HG03280 (cell line): ENCODE data around the gene PBX4.

Experiments used
- ATAC-seq: cut with Tn5 transposase; IDR thresholded peaks from one replicate; pipeline ENCODE4 v1.9.1; 2021; ENCODE audit warnings: mild to moderate bottlenecking, moderate library complexity; ENCODE audit not compliant: unreplicated experiment

Gene PBX4

DNA sequence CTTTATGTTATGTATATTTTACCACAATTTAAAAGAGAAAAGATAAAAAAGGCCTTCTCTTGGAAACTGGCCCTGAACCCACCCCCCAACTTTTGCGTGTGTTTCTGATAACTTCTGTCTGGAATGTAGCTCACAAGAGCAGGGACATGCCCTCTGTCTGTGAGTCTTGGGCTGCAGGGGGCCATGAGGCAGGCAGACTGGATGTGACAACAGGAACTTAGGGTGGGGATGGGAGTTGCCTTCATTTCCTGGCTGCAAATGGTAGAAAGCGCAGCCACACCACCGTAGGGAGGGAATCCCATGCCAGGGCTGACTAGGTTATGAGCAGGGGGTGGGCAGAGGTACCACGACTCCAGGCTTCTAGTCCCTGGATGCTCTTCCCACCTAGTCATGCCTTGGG, 58.6 kb downstream of the PBX4 start:
- ATAC-seq: no peak

DNA sequence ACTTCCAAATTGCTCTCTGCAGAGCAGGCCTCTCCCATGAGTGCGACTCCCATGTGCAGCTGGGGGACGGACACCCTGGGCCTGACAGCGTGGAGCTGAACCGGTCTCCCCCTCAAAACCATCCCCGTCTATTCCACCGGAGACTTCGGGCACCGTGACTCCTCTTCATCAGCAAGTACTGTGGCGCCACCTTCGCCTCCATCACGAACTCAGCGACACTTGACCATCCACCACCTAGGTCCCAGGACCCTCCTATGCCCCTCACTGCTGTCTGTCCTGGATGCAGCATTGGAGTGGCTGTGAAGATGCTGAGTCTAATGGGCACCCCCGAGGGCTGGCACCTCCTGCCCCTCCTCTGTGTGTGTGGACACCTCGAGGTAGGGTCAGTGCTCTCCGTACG, 59.9 kb downstream of the PBX4 start:
- ATAC-seq: no peak

GRCh38 chr19:19558055-19558454, 60.4 kb downstream of the PBX4 start:
- no peak for ATAC-seq

DNA sequence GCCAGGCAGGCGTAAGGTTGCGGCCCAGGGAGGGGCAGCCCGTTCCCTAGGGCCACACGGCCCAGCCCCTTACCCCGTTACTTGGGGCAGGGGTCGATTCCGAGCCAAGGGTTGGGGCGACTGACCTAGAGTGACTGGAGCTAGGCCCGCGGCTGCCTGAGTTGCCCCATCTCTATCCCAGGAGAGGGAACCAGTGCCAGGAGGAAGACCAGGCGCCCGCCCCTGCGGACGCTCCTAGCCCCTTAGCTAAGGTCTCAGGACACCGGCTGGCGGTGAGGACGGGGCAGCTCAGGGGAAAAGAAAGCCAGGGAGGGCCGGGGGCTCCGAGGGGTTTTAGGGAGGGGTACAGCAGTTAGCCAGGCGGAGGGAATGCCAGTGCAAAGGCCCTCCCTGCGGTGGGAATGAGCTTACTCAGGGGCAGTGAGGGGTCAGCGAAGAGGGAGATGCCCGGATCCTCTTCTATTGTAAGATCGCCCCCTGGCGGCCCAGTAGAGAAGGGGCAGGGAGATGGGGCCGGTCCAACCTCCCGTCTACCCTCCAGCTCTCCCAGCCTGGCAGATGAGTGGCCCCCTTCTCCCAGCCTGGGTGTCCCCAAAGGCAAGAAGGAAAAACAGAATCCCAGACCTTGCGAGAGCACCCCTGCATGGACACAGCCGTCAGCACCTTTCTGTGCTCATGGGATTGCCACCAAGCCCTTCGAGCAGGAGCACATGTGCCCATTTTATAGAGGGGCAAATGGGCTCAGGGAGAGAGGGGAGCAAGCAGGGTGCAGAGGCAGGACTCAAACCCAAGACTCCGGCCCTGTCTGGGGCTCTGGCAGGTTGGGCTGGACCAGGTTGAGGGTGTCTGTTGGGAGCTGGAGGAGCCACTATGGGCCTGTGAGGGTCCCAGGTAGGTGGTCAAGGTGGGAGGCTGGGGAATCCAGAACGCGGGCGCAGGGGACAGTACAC, 64.1 kb downstream of the PBX4 start:
- no peak for ATAC-seq

DNA sequence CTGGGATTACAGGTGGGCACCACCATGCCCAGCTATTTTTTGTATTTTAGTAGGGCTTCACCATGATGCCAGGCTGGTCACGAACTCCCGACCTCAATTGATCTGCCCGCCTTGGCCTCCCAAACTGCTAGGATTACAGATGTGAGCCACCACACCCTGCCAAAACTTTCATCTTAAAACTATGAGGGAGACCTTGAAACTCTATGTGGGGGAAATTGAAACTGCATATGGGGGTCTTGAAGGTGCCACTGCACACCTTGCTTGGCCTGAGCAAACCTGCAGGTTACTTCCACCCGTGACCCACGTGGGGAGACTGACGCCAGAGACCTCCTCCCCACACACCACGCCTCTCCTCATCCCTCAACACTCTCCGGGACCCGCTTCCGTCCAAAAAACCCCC, 64.8 kb downstream of the PBX4 start:
- ATAC-seq: no peak

DNA sequence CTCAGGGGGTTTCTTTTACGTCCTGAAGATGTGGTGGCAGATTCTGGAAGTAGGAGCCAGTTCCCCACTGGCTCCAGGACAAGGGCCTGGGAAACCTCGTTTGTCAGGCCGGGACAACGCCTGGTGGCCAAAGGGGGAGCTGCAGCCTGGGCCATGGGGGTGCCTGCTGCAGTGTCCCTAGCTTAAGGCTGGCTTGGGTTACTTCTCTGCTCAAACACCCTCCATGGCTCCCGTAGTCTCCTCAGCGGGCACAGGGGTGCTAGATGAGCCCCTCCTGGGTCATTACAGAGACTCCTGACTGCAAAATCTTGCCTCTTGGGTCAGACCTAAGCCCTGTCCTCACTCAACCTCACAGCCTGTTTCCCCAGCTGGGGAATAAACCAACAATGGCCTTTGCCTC, 65.7 kb downstream of the PBX4 start:
- ATAC-seq: no peak

DNA sequence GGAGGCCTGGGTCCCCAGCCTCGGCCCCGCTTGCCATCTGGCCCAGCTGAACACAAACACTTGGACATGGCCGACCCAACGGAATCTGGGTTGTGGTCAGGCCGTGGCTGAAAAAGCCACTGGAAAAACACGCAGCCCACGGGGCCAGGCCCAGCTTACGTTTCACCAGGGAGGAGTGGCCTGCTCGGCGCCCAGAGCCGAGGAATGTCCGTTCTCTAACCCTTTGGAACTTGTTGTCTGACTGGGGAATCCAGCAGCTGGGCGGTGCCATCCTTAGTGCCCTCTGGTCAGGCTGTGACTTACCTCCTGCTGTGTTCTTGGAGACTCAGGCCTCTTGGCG, 66.7 kb downstream of the PBX4 start:
- no peak for ATAC-seq

- ATAC-seq: no peak
Measured at GRCh38 chr19:19550972-19551852, 67.3 kb downstream of the PBX4 start.

DNA sequence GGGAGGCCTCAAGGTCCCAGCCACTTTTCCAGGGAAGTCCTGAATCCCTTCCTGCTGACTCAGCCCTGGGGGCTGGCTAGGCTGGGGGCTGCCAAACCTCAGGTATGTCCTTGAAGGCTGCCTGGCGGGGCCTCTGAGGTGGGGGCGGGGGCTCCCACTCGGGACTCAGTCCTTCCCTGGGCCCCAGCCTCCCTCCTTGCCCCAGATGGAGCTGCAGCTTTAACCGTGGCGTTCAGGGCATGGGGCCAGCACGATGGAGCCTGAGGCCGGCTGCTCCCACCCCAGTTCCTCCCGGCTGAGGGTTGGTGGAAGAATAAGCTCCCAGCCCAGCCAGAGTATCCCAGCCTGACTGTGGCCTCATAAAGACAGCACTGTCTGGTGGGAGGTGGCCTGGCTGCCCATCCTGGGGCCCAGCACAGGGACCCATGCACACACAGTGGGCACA, 68.0 kb downstream of the PBX4 start:
- no peak for ATAC-seq

- no peak for ATAC-seq
Measured at GRCh38 chr19:19549804-19550464, 68.6 kb downstream of the PBX4 start.

- ATAC-seq: no peak
Measured at GRCh38 chr19:19548915-19549759, 69.3 kb downstream of the PBX4 start.

GRCh38 chr19:19547674-19548336, 70.7 kb downstream of the PBX4 start:
- ATAC-seq: no peak

GRCh38 chr19:19546751-19547162, 71.7 kb downstream of the PBX4 start:
- ATAC-seq: no peak

GRCh38 chr19:19545707-19546106, 72.8 kb downstream of the PBX4 start:
- no peak for ATAC-seq

DNA sequence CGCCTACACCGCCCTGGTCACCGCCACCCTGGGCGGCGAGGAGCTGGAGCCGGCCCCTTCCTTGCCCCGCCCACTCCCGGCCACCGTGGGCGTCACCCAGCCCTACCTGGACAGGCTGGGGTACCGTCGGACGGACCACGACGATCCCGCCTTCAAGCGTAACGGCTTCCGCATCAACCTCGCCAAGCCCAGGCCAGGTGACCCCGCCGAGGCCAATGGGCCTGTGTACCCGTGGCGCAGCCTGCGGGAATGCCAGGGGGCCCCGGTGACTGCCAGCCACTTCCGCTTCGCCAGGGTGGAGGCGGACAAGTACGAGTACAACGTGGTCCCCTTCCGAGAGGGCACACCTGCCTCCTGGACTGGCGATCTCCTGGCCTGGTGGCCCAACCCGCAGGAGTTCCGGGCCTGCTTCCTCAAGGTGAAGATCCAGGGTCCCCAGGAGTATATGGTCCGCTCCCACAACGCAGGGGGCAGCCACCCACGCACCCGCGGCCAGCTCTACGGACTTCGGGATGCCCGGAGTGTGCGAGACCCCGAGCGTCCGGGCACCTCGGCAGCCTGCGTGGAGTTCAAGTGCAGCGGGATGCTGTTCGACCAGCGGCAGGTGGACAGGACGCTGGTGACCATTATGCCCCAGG, 73.4 kb downstream of the PBX4 start:
- ATAC-seq: no peak

DNA sequence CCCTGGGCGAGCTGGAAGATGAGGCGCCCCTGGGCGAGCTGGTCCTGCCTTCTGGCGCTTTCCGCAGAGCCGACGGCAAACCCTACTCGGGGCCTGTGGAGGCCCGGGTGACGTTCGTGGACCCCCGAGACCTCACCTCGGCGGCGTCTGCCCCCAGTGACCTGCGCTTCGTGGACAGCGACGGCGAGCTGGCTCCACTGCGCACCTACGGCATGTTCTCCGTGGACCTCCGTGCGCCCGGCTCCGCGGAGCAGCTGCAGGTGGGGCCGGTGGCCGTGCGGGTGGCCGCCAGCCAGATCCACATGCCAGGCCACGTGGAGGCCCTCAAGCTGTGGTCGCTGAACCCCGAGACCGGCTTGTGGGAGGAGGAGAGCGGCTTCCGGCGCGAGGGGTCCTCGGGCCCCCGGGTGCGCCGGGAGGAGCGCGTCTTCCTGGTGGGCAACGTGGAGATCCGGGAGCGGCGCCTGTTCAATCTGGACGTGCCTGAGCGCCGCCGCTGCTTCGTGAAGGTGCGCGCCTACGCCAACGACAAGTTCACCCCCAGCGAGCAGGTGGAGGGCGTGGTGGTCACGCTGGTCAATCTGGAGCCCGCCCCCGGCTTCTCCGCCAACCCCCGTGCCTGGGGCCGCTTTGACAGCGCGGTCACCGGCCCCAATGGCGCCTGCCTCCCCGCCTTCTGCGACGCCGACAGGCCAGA, 74.1 kb downstream of the PBX4 start:
- ATAC-seq: no peak

DNA sequence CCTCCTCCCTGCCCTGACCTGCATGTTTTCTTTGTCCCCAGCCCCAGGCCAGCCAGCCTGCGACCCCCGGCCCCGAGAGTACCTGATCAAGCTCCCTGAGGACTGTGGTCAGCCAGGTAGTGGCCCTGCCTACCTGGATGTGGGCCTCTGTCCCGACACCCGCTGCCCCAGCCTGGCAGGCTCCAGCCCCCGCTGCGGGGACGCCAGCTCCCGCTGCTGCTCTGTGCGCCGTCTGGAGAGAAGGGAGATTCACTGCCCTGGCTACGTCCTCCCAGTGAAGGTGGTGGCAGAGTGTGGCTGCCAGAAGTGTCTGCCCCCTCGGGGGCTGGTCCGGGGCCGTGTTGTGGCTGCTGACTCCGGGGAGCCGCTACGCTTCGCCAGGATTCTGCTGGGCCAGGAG, 74.8 kb downstream of the PBX4 start:
- ATAC-seq: no peak

DNA sequence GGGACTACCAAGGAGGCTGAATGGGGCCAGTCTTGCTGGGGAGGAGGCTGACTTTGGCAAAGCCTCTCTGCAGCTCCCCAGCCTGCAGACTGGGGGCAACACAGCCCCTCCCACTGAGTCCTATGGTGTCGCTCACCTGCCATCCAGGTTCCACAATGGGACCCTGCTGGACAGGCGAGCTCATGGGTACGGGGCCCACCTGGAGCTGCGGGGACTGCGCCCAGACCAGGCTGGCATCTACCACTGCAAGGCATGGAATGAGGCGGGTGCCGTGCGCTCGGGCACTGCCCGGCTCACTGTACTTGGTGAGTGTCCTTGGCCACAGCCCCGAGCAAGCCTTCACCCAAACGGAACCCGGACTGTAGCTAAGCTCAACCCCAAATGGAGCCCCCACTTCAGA, 75.4 kb downstream of the PBX4 start:
- no peak for ATAC-seq

DNA sequence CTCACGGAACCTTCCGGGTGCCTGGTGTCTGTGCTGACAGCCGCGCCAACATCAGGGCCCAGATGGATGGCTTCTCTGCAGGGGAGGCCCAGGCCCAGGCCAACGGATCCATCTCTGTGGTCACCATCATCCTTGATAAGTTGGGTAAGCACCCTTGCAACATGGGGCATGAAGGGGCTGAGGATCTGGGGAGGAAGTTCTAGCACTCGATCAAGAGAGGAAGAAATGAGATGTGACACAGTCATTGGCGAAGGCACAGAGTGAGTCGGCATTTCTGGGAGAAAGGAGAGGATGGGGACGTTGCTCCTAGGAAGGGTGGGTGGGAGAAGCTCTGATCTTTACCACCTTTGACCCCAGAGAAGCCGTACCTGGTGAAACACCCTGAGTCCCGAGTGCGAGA, 76.0 kb downstream of the PBX4 start:
- no peak for ATAC-seq
